GM23338 (cell line): ENCODE results near the gene SUN5. TPM values are rescaled to one million over a fixed set of nuclear protein-coding genes. Genes with fewer than 3 reads are reported as not detected.

Source experiments
- ATAC-seq: fragments of 200-7000 bp; cut with Tn5 transposase; 3 replicates; pipeline ENCODE4 v1.9.1; 2020
- DNase-seq: peaks from one replicate; pipeline ENCODE4 v3.0.0-alpha.2; 2015; ENCODE audit warnings: low spot score
- H2AFZ ChIP-seq: fragments of 200-600 bp; sonication (generic); 2 replicates; pipeline ENCODE4 v1.8.0; 2016; ENCODE audit warnings: antibody characterized with exemption, mild to moderate bottlenecking, moderate library complexity
- H3F3A ChIP-seq: fragments of 200-600 bp; sonication (generic); replicated peaks from 2 replicates; pipeline ENCODE4 v1.8.0; 2017; ENCODE audit warnings: antibody characterized with exemption, mixed run types, low read depth
- H3K27ac ChIP-seq: fragments of 200-600 bp; sonication (generic); 2 replicates; pipeline ENCODE4 v1.6.1; 2016; ENCODE audit warnings: low read depth
- H3K27me3 ChIP-seq: fragments of 200-600 bp; sonication (generic); 2 replicates; pipeline ENCODE4 v1.8.0; 2016; ENCODE audit warnings: mild to moderate bottlenecking, mixed run types, moderate library complexity; ENCODE audit not compliant: insufficient read depth
- H3K36me3 ChIP-seq: fragments of 200-600 bp; sonication (generic); 2 replicates; pipeline ENCODE4 v1.8.0; 2016; ENCODE audit warnings: mild to moderate bottlenecking; ENCODE audit not compliant: insufficient read depth
- H3K4me1 ChIP-seq: fragments of 200-600 bp; sonication (generic); 2 replicates; pipeline ENCODE4 v1.8.0; 2016; ENCODE audit warnings: mild to moderate bottlenecking, moderate library complexity; ENCODE audit not compliant: insufficient read depth
- H3K4me2 ChIP-seq: fragments of 200-600 bp; sonication (generic); 2 replicates; pipeline ENCODE4 v1.7.1; 2017; ENCODE audit warnings: mixed run types
- H3K4me3 ChIP-seq: fragments of 200-600 bp; sonication (generic); 2 replicates; pipeline ENCODE4 v1.6.1; 2016; ENCODE audit warnings: mixed run types
- H3K79me2 ChIP-seq: fragments of 200-600 bp; sonication (generic); replicated peaks from 2 replicates; pipeline ENCODE4 v1.8.0; 2017; ENCODE audit warnings: mild to moderate bottlenecking; ENCODE audit not compliant: insufficient read depth
- H3K9me2 ChIP-seq: fragments of 200-600 bp; sonication (generic); 2 replicates; pipeline ENCODE4 v1.8.0; 2017; ENCODE audit not compliant: insufficient read depth
- H4K20me1 ChIP-seq: fragments of 200-600 bp; sonication (generic); replicated peaks from 2 replicates; pipeline ENCODE4 v1.8.0; 2017; ENCODE audit warnings: mild to moderate bottlenecking; ENCODE audit not compliant: insufficient read depth
- H3K27ac Mint-ChIP-seq: 2 replicates; pipeline ENCODE4 v1.8.0; 2020; ENCODE audit warnings: inconsistent platforms, mild to moderate bottlenecking, moderate library complexity, mixed read lengths
- H3K27me3 Mint-ChIP-seq: 3 replicates; pipeline ENCODE4 v1.8.0; 2022; ENCODE audit warnings: low read depth, mild to moderate bottlenecking, moderate library complexity, mixed read lengths, inconsistent platforms; ENCODE audit not compliant: insufficient read depth, poor library complexity
- H3K36me3 Mint-ChIP-seq: 3 replicates; pipeline ENCODE4 v1.8.0; 2021; ENCODE audit warnings: low read depth, mild to moderate bottlenecking, inconsistent platforms, moderate library complexity, mixed read lengths
- H3K4me1 Mint-ChIP-seq: 3 replicates; pipeline ENCODE4 v1.8.0; 2020; ENCODE audit warnings: mild to moderate bottlenecking, inconsistent platforms, mixed read lengths
- H3K4me3 Mint-ChIP-seq: 3 replicates; pipeline ENCODE4 v1.8.0; 2021; ENCODE audit warnings: moderate library complexity, mild to moderate bottlenecking, inconsistent platforms, mixed read lengths
- H3K9me3 Mint-ChIP-seq: 3 replicates; pipeline ENCODE4 v1.8.0; 2020; ENCODE audit warnings: moderate library complexity, mild to moderate bottlenecking, inconsistent platforms, mixed read lengths
- CREB1 ChIP-seq: fragments of 250-450 bp; sonication (Bioruptor Pico); IDR thresholded peaks from 2 replicates; pipeline ENCODE4 v1.5.0; 2020; ENCODE audit warnings: low read depth, mild to moderate bottlenecking, moderate library complexity
- EZH2phosphoT487 ChIP-seq: fragments of 200-600 bp; sonication (generic); IDR thresholded peaks from one replicate; pipeline ENCODE4 v1.8.1; 2018; ENCODE audit warnings: antibody characterized with exemption; ENCODE audit not compliant: unreplicated experiment
- JUNB ChIP-seq: IDR thresholded peaks from one replicate; pipeline ENCODE4 v1.6.1; 2016; ENCODE audit warnings: antibody characterized with exemption; ENCODE audit not compliant: unreplicated experiment
- NANOG ChIP-seq: IDR thresholded peaks from 2 replicates; pipeline ENCODE4 v1.6.1; 2016; ENCODE audit warnings: antibody characterized with exemption, borderline replicate concordance
- POLR2AphosphoS5 ChIP-seq: IDR thresholded peaks from 2 replicates; pipeline ENCODE4 v1.6.1; 2016; ENCODE audit warnings: antibody characterized with exemption, low read depth
- ZNF331 ChIP-seq: fragments of 250-450 bp; sonication (Bioruptor Pico); IDR thresholded peaks from 2 replicates; pipeline ENCODE4 v1.5.0; 2020; ENCODE audit warnings: low read depth, mild to moderate bottlenecking, moderate library complexity
- polyA plus RNA-seq: library from polyadenylated mRNA; unstranded; fragments of >200 nt; fragmentation: Nextera tagmentation; extraction: Ambion mirVana; gene quantifications from 2 replicates; pipeline ENCODE4 v1.2.1, GENCODE V29; 2016
- total RNA-seq: library from RNA; depleted of rRNA; stranded (reverse); fragments of >200 nt; shearing (Covaris generic); gene quantifications from 2 replicates; pipeline ENCODE4 v1.2.3, GENCODE V29; 2014
- TF ChIP-seq, protein P1 (sequence below), 2 experiments: fragments of 200-600 bp in 1 of 2; sonication (generic) in 1 of 2; conservative IDR thresholded peaks; 2 replicates each; pipeline versions ENCODE4 v1.5.1 to v1.6.1; 2016 to 2017; ENCODE audit warnings: antibody characterized with exemption in 2 of 2, low read depth in 2 of 2, mild to moderate bottlenecking in 2 of 2, moderate library complexity in 1 of 2
- TF ChIP-seq, protein P2 (sequence below): fragments of 250-450 bp; sonication (Bioruptor Pico); IDR thresholded peaks from 2 replicates; pipeline ENCODE4 v1.5.0; 2020; ENCODE audit warnings: mild to moderate bottlenecking, moderate library complexity

Gene SUN5
- total and polyA plus RNA-seq, 2 experiments from 2014 or later, result not detected

DNA sequence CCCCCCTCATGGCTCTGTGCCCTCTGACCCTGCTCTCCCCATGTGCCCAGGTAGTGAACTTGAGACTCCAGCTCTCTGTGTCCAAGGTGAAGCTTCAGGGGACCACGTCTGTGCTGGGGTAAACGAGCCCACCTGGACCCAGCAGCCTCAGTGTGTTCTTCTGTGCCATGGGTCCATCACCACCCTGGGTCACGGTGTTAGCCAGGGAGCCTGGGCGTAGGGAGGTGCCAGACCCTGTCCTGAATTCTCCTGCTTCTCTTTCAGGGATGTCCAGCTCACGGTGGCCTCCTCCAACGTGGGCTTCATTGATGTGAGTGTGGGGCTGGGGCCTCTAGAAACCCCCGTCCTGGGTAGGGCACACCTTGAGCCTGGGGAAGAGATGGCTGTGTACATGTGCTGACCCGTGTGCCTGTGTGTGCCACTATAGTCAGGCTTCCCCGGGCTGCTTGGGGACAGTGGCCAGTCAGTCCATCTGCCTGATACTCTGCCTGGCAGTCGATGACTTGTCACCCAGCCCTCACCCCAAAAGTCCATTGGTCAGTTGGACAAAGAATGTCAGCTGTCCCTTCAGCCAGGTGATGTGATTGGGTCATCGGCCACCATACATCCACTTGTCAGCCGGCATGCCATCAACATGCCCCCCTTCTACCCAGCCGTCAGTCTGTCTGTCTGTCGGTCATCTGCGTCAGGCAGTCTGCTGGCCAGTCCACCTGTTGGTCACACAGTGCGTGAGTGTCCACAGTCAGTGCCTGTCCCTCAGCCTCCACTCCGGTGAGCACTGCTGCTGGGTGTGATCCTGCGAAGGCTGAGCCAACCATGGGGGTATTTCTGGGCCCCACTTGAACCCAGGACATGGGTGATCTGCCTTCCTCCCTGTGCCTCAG, 16.3 kb upstream of the SUN5 start:
- 0 out of 2 replicates have a peak, but pooled peaks cover 3% of the 10 kb centered on the region for H3K9me2 ChIP-seq
- Mint-ChIP-seq H3K9me3 (no peaks in the 10 kb centered on the region), H3K4me3 (no peak overlapping the region), H3K36me3 (no peaks in the 10 kb centered on the region), H3K27ac (no peak overlapping the region), H3K4me1 (no peaks in the 10 kb centered on the region), H3K27me3 (peaks cover 9% of the 10 kb centered on the region)
- no peak overlapping the region for H3K4me2 ChIP-seq
- no peaks in the 10 kb centered on the region for H3K36me3 ChIP-seq
- H3K79me2 ChIP-seq, result no peaks in the 10 kb centered on the region
- H3K4me3 ChIP-seq, result no peak overlapping the region
- H3F3A ChIP-seq, result no peaks in the 10 kb centered on the region
- no peaks in the 10 kb centered on the region for H3K4me1 ChIP-seq
- no peaks in the 10 kb centered on the region for H3K27me3 ChIP-seq
- H4K20me1 ChIP-seq, result no peaks in the 10 kb centered on the region
- TF ChIP-seq EZH2phosphoT487 (no peak), NANOG (no peak), ZNF331 (CRISPR knock-in tag) (no peak), JUNB (no peak), CREB1 (CRISPR knock-in tag) (no peak)
- TF ChIP-seq, protein P1, sequence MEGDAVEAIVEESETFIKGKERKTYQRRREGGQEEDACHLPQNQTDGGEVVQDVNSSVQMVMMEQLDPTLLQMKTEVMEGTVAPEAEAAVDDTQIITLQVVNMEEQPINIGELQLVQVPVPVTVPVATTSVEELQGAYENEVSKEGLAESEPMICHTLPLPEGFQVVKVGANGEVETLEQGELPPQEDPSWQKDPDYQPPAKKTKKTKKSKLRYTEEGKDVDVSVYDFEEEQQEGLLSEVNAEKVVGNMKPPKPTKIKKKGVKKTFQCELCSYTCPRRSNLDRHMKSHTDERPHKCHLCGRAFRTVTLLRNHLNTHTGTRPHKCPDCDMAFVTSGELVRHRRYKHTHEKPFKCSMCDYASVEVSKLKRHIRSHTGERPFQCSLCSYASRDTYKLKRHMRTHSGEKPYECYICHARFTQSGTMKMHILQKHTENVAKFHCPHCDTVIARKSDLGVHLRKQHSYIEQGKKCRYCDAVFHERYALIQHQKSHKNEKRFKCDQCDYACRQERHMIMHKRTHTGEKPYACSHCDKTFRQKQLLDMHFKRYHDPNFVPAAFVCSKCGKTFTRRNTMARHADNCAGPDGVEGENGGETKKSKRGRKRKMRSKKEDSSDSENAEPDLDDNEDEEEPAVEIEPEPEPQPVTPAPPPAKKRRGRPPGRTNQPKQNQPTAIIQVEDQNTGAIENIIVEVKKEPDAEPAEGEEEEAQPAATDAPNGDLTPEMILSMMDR (conservative IDR thresholded peaks at IDR 0.05; ENCODE audit: low read depth in 2 of 2), result no peak
- no peak overlapping the region for H2AFZ ChIP-seq
- no peak for DNase-seq
- no peak for ATAC-seq
- H3K27ac ChIP-seq, result no peak overlapping the region

DNA sequence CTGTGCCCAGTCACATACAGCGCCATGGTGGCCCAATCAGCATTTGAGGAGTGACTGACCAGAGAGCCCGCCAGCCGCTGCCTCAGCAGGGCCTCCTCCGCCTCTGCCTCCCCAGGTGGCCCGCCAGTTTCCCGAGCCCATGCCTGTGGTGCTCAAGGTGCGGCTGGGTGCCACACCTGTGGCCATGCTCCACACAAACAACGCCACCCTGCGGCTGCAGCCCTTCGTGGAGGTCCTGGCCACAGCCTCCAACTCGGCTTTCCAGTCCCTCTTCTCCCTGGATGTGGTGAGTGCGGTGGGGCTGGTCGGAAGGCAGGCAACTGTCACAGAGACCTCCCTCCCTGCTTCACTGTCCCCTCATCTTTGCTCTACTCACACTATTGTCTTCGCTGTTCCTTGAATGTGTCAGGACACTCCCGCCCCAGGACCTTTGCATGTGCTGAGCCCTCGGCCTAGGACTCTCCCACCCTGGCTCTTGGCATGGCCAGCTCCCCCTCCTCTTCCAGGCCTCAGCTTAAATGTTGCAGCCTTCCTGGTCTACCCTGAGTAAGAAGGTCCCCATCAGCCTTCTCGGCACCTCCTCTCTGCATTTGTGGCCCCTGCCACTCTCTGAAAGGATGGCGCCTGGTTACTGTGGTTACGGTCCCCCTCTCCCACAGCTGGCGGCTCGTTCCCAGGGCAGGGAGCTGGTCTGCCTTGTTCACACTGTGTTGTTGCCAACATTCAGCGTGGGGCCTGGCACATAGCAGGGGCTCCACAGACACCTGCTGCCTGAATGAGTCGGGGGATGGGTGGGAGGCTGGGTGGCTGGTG, 15.4 kb upstream of the SUN5 start:
- H3K9me2 ChIP-seq, result 0 out of 2 replicates have a peak, but pooled peaks cover 3% of the 10 kb centered on the region
- H2AFZ ChIP-seq, result no peak overlapping the region
- no peaks in the 10 kb centered on the region for H3K36me3 ChIP-seq
- H3K4me3 Mint-ChIP-seq, result no peak overlapping the region
- no peak for ATAC-seq
- peaks cover 9% of the 10 kb centered on the region for H3K27me3 Mint-ChIP-seq
- H3F3A ChIP-seq, result no peaks in the 10 kb centered on the region
- no peaks in the 10 kb centered on the region for H3K9me3 Mint-ChIP-seq
- H3K27ac Mint-ChIP-seq, result no peak overlapping the region
- H4K20me1 ChIP-seq, result no peaks in the 10 kb centered on the region
- no peak overlapping the region for H3K4me2 ChIP-seq
- peaks cover 7% of the 10 kb centered on the region for H3K4me1 Mint-ChIP-seq
- H3K27ac ChIP-seq, result no peak overlapping the region
- no peaks in the 10 kb centered on the region for H3K36me3 Mint-ChIP-seq
- H3K27me3 ChIP-seq, result no peaks in the 10 kb centered on the region
- no peaks in the 10 kb centered on the region for H3K4me1 ChIP-seq
- DNase-seq, result no peak
- H3K79me2 ChIP-seq, result no peaks in the 10 kb centered on the region
- no peak overlapping the region for H3K4me3 ChIP-seq
- TF ChIP-seq, protein P1 (conservative IDR thresholded peaks at IDR 0.05; ENCODE audit: low read depth in 2 of 2), result peak in 1 of 2 experiments; percentile 27; a peak in 2 of 4 replicates
- TF ChIP-seq POLR2AphosphoS5, result no peak
- no peak for TF ChIP-seq EZH2phosphoT487
- no peak for TF ChIP-seq CREB1 (CRISPR knock-in tag)
- no peak for TF ChIP-seq NANOG
- TF ChIP-seq, protein P2, sequence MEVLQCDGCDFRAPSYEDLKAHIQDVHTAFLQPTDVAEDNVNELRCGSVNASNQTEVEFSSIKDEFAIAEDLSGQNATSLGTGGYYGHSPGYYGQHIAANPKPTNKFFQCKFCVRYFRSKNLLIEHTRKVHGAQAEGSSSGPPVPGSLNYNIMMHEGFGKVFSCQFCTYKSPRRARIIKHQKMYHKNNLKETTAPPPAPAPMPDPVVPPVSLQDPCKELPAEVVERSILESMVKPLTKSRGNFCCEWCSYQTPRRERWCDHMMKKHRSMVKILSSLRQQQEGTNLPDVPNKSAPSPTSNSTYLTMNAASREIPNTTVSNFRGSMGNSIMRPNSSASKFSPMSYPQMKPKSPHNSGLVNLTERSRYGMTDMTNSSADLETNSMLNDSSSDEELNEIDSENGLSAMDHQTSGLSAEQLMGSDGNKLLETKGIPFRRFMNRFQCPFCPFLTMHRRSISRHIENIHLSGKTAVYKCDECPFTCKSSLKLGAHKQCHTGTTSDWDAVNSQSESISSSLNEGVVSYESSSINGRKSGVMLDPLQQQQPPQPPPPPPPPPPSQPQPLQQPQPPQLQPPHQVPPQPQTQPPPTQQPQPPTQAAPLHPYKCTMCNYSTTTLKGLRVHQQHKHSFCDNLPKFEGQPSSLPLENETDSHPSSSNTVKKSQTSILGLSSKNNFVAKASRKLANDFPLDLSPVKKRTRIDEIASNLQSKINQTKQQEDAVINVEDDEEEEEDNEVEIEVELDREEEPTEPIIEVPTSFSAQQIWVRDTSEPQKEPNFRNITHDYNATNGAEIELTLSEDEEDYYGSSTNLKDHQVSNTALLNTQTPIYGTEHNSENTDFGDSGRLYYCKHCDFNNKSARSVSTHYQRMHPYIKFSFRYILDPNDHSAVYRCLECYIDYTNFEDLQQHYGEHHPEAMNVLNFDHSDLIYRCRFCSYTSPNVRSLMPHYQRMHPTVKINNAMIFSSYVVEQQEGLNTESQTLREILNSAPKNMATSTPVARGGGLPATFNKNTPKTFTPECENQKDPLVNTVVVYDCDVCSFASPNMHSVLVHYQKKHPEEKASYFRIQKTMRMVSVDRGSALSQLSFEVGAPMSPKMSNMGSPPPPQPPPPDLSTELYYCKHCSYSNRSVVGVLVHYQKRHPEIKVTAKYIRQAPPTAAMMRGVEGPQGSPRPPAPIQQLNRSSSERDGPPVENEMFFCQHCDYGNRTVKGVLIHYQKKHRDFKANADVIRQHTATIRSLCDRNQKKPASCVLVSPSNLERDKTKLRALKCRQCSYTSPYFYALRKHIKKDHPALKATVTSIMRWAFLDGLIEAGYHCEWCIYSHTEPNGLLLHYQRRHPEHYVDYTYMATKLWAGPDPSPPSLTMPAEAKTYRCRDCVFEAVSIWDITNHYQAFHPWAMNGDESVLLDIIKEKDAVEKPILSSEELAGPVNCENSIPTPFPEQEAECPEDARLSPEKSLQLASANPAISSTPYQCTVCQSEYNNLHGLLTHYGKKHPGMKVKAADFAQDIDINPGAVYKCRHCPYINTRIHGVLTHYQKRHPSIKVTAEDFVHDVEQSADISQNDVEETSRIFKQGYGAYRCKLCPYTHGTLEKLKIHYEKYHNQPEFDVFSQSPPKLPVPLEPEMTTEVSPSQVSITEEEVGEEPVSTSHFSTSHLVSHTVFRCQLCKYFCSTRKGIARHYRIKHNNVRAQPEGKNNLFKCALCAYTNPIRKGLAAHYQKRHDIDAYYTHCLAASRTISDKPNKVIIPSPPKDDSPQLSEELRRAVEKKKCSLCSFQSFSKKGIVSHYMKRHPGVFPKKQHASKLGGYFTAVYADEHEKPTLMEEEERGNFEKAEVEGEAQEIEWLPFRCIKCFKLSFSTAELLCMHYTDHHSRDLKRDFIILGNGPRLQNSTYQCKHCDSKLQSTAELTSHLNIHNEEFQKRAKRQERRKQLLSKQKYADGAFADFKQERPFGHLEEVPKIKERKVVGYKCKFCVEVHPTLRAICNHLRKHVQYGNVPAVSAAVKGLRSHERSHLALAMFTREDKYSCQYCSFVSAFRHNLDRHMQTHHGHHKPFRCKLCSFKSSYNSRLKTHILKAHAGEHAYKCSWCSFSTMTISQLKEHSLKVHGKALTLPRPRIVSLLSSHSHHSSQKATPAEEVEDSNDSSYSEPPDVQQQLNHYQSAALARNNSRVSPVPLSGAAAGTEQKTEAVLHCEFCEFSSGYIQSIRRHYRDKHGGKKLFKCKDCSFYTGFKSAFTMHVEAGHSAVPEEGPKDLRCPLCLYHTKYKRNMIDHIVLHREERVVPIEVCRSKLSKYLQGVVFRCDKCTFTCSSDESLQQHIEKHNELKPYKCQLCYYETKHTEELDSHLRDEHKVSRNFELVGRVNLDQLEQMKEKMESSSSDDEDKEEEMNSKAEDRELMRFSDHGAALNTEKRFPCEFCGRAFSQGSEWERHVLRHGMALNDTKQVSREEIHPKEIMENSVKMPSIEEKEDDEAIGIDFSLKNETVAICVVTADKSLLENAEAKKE, result no peak
